CD4-positive, alpha-beta memory T cell (primary cell): Measurements from ENCODE around the gene CCL24. TPM values are rescaled to one million over a fixed set of nuclear protein-coding genes. Genes with fewer than 3 reads are reported as not detected.

Experiments
- CTCF ChIA-PET: fragments of 350-600 bp; sonication (Branson Sonifier 250); formaldehyde crosslinking; loops from one replicate; lab custom pipeline; 2021; ENCODE audit warnings: inconsistent platforms; ENCODE audit not compliant: partially characterized antibody; lab: Charles Lee
- POLR2A ChIA-PET: fragments of 350-600 bp; sonication (Branson Sonifier 250); formaldehyde crosslinking; loops from one replicate; lab custom pipeline; 2021; ENCODE audit not compliant: partially characterized antibody; lab: Charles Lee
- DNase-seq, 5 donors: peaks; one replicate each; pipeline versions ENCODE4 v3.0.0 to v3.0.0-alpha.2; 2020 to 2022; ENCODE audit warnings: mixed read lengths in 1 of 5
- H3K27ac ChIP-seq: one replicate; pipeline ENCODE4 v1.7.0; 2013; ENCODE audit warnings: low read depth, low read length
- H3K27me3 ChIP-seq: 2 replicates; pipeline ENCODE4 v1.7.0; 2013; ENCODE audit warnings: mild to moderate bottlenecking, low read length, moderate library complexity; ENCODE audit not compliant: insufficient read depth
- H3K36me3 ChIP-seq: 2 replicates; pipeline ENCODE4 v1.7.0; 2013; ENCODE audit warnings: mild to moderate bottlenecking, low read length, moderate library complexity; ENCODE audit not compliant: insufficient read depth
- H3K4me1 ChIP-seq: 2 replicates; pipeline ENCODE4 v1.7.0; 2013; ENCODE audit warnings: mild to moderate bottlenecking, low read length, moderate library complexity; ENCODE audit not compliant: insufficient read depth
- H3K4me3 ChIP-seq, 2 donors: one replicate each; pipeline ENCODE4 v1.7.0; 2013; ENCODE audit warnings: low read length in 2 of 2, mild to moderate bottlenecking in 1 of 2
- H3K9me3 ChIP-seq, 2 donors: one replicate each; pipeline ENCODE4 v1.7.0; 2013; ENCODE audit warnings: low read length in 2 of 2, control low read depth in 1 of 2; ENCODE audit not compliant: control insufficient read depth in 1 of 2
- H3K27ac Mint-ChIP-seq, 7 donors: one replicate each; pipeline ENCODE4 v1.8.0; 2020 to 2021; ENCODE audit warnings: mixed read lengths in 7 of 7, mild to moderate bottlenecking in 6 of 7, inconsistent platforms in 3 of 7, moderate library complexity in 3 of 7
- H3K27me3 Mint-ChIP-seq, 2 donors: one replicate each; pipeline ENCODE4 v1.8.0; 2020 to 2021; ENCODE audit warnings: mixed read lengths in 2 of 2
- H3K36me3 Mint-ChIP-seq, 2 donors: one replicate each; pipeline ENCODE4 v1.8.0; 2020 to 2021; ENCODE audit warnings: mixed read lengths in 2 of 2, inconsistent platforms in 1 of 2, mild to moderate bottlenecking in 1 of 2
- H3K4me1 Mint-ChIP-seq, 4 donors: one replicate each; pipeline ENCODE4 v1.8.0; 2020 to 2021; ENCODE audit warnings: mixed read lengths in 4 of 4, mild to moderate bottlenecking in 1 of 4
- H3K4me3 Mint-ChIP-seq, 8 donors: one replicate each; pipeline ENCODE4 v1.8.0; 2020 to 2021; ENCODE audit warnings: mixed read lengths in 8 of 8, mild to moderate bottlenecking in 7 of 8, moderate library complexity in 6 of 8, inconsistent platforms in 3 of 8
- H3K9me3 Mint-ChIP-seq, 8 donors: one replicate each; pipeline ENCODE4 v1.8.0; 2020 to 2021; ENCODE audit warnings: mixed read lengths in 8 of 8, mild to moderate bottlenecking in 5 of 8, inconsistent platforms in 3 of 8, moderate library complexity in 1 of 8
- intact Hi-C: fragments of 100-400 bp; cut with micrococcal nuclease; formaldehyde crosslinking; loops from one replicate; pipeline ENCODE4 v1.15.1; 2023
- polyA plus RNA-seq, 2 donors: library from polyadenylated mRNA; unstranded; fragments of 300-500 nt; fragmentation: Illumina TruSeq; gene quantifications; one replicate each; pipeline ENCODE4 v1.2.3, GENCODE V29; 2021
- total RNA-seq, 2 experiments: library from RNA; stranded (reverse); gene quantifications; one replicate each; pipeline ENCODE4 v1.2.3, GENCODE V29; 2021

CCL24 gene
- total and polyA plus RNA-seq, 4 experiments from 2014 or later: not detected

DNA sequence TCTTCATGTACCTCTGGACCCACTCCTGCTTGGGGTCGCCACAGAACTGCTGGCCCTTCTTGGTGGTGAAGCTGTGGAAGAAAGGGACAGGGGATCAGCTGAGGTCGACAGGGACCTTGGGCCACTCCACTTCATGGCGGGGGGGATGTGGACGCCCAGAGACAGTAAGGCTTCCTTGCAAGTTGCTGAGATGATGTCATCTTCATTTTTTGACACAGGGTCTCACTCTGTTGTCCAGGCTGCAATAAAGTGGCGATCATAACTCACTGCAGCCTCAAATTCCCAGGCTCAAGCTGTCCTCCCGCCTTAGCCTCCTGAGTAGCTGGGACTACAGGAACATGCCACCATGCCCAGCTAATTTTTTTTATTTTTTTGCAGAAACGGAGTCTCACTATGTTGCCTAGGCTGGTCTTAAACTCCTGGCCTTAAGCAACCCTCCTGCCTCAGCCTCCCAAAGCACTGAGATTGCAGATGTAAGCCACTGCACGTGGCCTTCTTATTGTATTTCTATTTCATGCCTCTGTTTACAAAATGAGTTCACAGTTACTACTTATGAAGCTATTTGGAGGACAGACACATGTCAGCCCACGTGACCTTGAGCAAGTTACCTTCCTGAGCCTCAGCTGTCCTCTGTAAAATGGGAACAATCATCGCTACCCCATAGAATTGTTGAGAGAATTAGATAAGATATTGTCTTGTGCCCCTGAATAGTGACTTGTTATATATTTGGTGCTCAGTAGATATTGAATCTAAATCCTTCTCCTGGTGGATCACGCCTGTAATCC, 1.5 kb downstream of the CCL24 start:
- Mint-ChIP-seq H3K27me3 (peaks cover under 1 to 2% of the 10 kb centered on the region in 2 donors), H3K4me1 (no peaks in the 10 kb centered on the region), H3K27ac (no peak overlapping the region), H3K9me3 (peaks cover 0 to 12% (median 8%) of the 10 kb centered on the region in 8 donors), H3K36me3 (no peaks in the 10 kb centered on the region), H3K4me3 (no peak overlapping the region)
- no peak for DNase-seq
- peaks cover 0 to 2% of the 10 kb centered on the region in 2 donors for H3K9me3 ChIP-seq
- ChIA-PET POLR2A (no interaction called here), CTCF (no interaction called here)
- H3K36me3 ChIP-seq: no peaks in the 10 kb centered on the region
- intact Hi-C loops: no loop called here
- H3K4me1 ChIP-seq: no peaks in the 10 kb centered on the region
- H3K27me3 ChIP-seq: no peaks in the 10 kb centered on the region
- no peak overlapping the region for H3K4me3 ChIP-seq
- H3K27ac ChIP-seq: no peak overlapping the region

DNA sequence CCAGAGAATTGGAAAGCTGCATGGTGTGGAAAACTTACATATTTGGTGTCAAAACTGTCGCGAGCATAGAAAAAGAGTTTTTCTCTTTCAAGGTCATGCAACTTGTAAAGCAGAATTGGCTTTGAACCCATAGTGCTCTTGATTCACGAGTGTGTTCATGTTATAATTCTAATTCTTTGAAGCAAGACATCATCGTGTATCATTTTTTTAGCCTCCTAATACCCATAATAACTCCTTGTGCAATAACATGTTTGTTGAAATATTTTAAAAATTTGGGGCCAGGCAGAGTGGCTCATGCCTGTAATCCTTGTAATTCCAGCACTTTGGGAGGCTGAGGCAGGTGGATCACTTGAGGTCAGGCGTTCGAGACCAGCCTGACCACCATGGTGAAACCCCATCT, 4.2 kb downstream of the CCL24 start:
- Mint-ChIP-seq H3K27me3 (peaks cover 0 to 2% of the 10 kb centered on the region in 2 donors), H3K4me1 (no peaks in the 10 kb centered on the region), H3K4me3 (no peak overlapping the region), H3K9me3 (peaks cover 0 to 20% (median 15%) of the 10 kb centered on the region in 8 donors), H3K27ac (no peak overlapping the region), H3K36me3 (peaks cover 0 to 3% of the 10 kb centered on the region in 2 donors)
- peaks cover 0 to 10% of the 10 kb centered on the region in 2 donors for H3K9me3 ChIP-seq
- CTCF ChIA-PET: no interaction called here
- no peaks in the 10 kb centered on the region for H3K27me3 ChIP-seq
- no peak overlapping the region for H3K27ac ChIP-seq
- DNase-seq: no peak
- POLR2A ChIA-PET: no interaction called here
- no peaks in the 10 kb centered on the region for H3K4me1 ChIP-seq
- no peaks in the 10 kb centered on the region for H3K36me3 ChIP-seq
- intact Hi-C loops: no loop called here
- no peak overlapping the region for H3K4me3 ChIP-seq

DNA sequence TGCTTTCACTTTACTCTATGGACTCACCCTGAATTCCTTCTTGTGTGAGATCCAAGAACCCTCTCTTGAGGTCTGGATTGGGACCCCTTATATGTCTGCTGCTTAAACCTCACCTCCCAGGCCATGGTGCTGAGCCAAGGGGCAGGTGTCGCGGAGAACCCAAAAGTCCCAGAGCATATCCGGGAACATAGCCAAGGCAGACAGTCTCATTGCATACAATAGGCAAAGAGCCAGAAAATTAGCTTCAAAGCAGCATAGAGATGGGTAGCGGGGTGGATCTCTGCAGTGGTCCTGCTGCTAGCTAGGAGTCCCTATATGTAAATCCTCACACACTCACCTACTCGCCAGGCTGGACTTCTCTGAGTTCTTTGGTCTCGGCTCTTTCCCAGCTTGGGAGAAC, 5.5 kb downstream of the CCL24 start:
- no peaks in the 10 kb centered on the region for H3K4me1 ChIP-seq
- H3K4me1 Mint-ChIP-seq: no peaks in the 10 kb centered on the region
- intact Hi-C loops: no loop called here
- peaks cover 0 to 1% of the 10 kb centered on the region in 2 donors for H3K27me3 Mint-ChIP-seq
- no peak for DNase-seq
- peaks cover 0 to 10% of the 10 kb centered on the region in 2 donors for H3K9me3 ChIP-seq
- peaks cover 0 to 3% of the 10 kb centered on the region in 2 donors for H3K36me3 Mint-ChIP-seq
- no peak overlapping the region for H3K27ac ChIP-seq
- H3K36me3 ChIP-seq: no peaks in the 10 kb centered on the region
- peaks cover 0 to 24% (median 17%) of the 10 kb centered on the region in 8 donors for H3K9me3 Mint-ChIP-seq
- POLR2A ChIA-PET: no interaction called here
- no peak overlapping the region for H3K4me3 ChIP-seq
- H3K4me3 Mint-ChIP-seq: no peak overlapping the region
- CTCF ChIA-PET: no interaction called here
- no peak overlapping the region for H3K27ac Mint-ChIP-seq
- H3K27me3 ChIP-seq: no peaks in the 10 kb centered on the region

DNA sequence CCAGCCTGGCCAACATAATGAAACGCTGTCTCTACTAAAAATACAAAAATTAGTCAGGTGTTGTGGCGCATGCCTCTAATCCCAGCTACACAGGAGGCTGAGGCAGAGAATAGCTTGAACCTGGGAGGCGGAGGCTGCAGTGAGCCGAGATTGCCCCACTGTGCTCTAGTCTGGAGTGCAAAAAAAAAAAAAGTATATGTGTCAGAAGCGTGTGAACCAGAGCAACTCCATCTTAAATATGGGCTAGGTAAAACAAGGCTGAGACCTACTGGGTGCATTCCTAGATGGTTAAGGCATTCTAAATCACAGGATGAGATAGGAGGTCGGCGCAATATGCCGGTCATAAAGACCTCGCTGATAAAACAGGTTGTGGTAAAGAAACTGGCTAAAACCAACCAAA, 6.2 kb downstream of the CCL24 start:
- Mint-ChIP-seq H3K27ac (peak overlapping the region in 1 of 7 donors; percentile 9), H3K9me3 (peaks cover 0 to 24% (median 17%) of the 10 kb centered on the region in 8 donors), H3K4me3 (no peak overlapping the region), H3K4me1 (no peaks in the 10 kb centered on the region), H3K36me3 (peaks cover 0 to 3% of the 10 kb centered on the region in 2 donors), H3K27me3 (peaks cover 0 to 3% of the 10 kb centered on the region in 2 donors)
- Histone ChIP-seq H3K27me3 (no peaks in the 10 kb centered on the region), H3K4me3 (no peak overlapping the region), H3K27ac (no peak overlapping the region), H3K36me3 (no peaks in the 10 kb centered on the region), H3K9me3 (peaks cover 0 to 10% of the 10 kb centered on the region in 2 donors), H3K4me1 (no peaks in the 10 kb centered on the region)
- DNase-seq: no peak
- CTCF ChIA-PET: no interaction called here
- intact Hi-C loops: no loop called here
- POLR2A ChIA-PET: no interaction called here

DNA sequence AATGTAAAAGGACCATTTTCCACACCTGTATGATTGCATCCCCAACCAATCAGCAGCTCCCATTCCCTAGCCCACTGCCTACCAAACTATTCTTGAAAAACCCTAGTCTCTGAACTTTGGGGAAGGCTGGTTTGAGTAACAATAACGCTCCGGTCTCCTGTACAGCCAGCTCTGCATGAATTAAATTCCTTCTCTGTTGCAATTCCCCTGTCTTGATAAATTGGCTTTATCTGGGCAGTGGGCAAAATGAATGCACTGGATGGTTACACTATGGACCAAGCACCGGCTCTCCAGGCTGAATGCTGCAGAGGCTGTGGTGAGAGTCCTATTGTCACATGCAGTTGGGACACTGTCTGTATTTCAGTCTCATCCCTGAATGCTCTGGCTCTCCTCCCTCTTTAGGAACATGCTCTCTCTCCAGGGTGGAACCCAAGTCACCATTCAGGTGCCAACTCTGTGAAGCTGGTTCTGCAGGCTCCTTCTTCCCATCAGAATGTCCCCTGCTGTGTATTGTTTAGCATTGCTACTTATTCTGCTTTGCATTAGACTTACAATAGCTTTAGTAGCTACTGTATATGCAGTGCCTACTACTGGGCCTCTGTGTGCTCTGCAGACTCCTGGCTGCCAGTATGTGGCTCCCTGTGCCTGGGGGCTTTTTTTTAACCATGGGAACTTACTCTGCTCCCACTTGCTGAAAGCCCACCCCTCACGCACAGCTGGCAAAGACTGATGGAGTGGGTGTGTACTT, 6.9 kb downstream of the CCL24 start:
- Mint-ChIP-seq H3K27me3 (peaks cover 0 to 3% of the 10 kb centered on the region in 2 donors), H3K27ac (no peak overlapping the region), H3K36me3 (peaks cover 0 to 3% of the 10 kb centered on the region in 2 donors), H3K4me3 (no peak overlapping the region), H3K9me3 (peaks cover 0 to 24% (median 17%) of the 10 kb centered on the region in 8 donors), H3K4me1 (no peaks in the 10 kb centered on the region)
- intact Hi-C loops: no loop called here
- H3K36me3 ChIP-seq: no peaks in the 10 kb centered on the region
- no peak overlapping the region for H3K27ac ChIP-seq
- H3K27me3 ChIP-seq: no peaks in the 10 kb centered on the region
- H3K4me3 ChIP-seq: no peak overlapping the region
- H3K9me3 ChIP-seq: peaks cover 0 to 10% of the 10 kb centered on the region in 2 donors
- POLR2A ChIA-PET: no interaction called here
- CTCF ChIA-PET: no interaction called here
- DNase-seq: no peak
- no peaks in the 10 kb centered on the region for H3K4me1 ChIP-seq

DNA sequence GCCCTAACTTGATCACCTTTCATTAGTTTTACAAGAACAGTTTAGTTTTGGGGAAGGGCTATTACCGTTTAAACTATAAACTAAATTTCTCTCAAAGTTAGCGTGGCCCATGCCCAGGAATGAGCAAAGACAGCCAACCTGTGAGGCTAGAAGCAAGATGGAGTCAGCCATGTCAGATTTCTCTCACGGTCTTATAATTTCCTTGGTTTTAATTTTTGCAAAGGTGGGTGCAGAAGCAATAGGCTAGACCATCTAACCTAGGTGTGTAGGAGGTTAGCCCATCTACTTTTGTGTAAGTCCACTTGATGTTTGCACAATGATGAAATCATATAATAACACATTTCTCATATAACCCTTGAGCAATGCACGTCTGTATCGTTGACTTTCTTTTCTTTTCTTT, 8.9 kb downstream of the CCL24 start:
- Mint-ChIP-seq H3K27ac (no peak overlapping the region), H3K27me3 (peaks cover 0 to 3% of the 10 kb centered on the region in 2 donors), H3K36me3 (peaks cover 0 to 3% of the 10 kb centered on the region in 2 donors), H3K9me3 (peaks cover 0 to 24% (median 17%) of the 10 kb centered on the region in 8 donors), H3K4me3 (no peak overlapping the region), H3K4me1 (no peaks in the 10 kb centered on the region)
- Histone ChIP-seq H3K9me3 (peaks cover 0 to 10% of the 10 kb centered on the region in 2 donors), H3K27ac (no peak overlapping the region), H3K27me3 (no peaks in the 10 kb centered on the region), H3K36me3 (no peaks in the 10 kb centered on the region), H3K4me3 (no peak overlapping the region), H3K4me1 (no peaks in the 10 kb centered on the region)
- CTCF ChIA-PET: no interaction called here
- DNase-seq: no peak
- POLR2A ChIA-PET: no interaction called here
- intact Hi-C loops: no loop called here

DNA sequence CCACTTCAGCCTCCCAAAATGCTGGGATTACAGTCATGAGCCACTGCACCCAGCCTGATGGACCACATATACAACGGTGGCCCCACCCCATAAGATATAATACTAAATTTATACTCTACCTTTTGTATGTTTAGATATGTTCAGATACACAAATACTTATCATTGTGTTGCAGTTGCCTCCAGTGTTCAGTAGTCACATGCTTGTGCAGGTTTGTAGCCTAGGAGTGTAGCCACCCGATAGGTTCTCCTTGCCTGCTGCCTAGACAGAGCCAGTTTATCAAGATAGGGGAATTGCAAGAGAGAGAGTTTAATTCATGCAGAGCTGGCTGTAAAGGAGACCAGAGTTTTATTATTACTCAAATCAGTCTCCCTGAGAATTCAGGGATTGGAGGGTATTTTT, 9.6 kb downstream of the CCL24 start:
- DNase-seq: no peak
- POLR2A ChIA-PET: no interaction called here
- H3K27ac Mint-ChIP-seq: no peak overlapping the region

More for the DNA sequence above, 9.6 kb downstream of the CCL24 start:
- Mint-ChIP-seq H3K9me3 (peaks cover 0 to 24% (median 17%) of the 10 kb centered on the region in 8 donors), H3K4me1 (no peaks in the 10 kb centered on the region), H3K4me3 (peak overlapping the region in 1 of 8 donors; percentile 49), H3K36me3 (peaks cover 0 to 3% of the 10 kb centered on the region in 2 donors), H3K27me3 (peaks cover 0 to 5% of the 10 kb centered on the region in 2 donors)
- CTCF ChIA-PET: no interaction called here
- Histone ChIP-seq H3K36me3 (no peaks in the 10 kb centered on the region), H3K27me3 (no peaks in the 10 kb centered on the region), H3K4me3 (no peak overlapping the region), H3K27ac (no peak overlapping the region), H3K4me1 (no peaks in the 10 kb centered on the region), H3K9me3 (peaks cover 0 to 10% of the 10 kb centered on the region in 2 donors)
- intact Hi-C loops: no loop called here
